Activated CD4-positive, alpha-beta T cell treated with anti-CD3 and anti-CD28 coated beads, Interleukin-2, Interleukin-4, amounts not matched to agents 100 ng/mL and 50 ng/mL, durations not matched to agents 16 hours and 8 hours (primary cell): ENCODE data around the gene WRAP53.
A peak's percentile ranks its signal among the peaks of the same experiment; 100 is the strongest.
"Not testable (repeated sequence)": the region's sequence is repeated elsewhere in the genome, so short reads cannot be mapped to it uniquely, and the experiment has no call there.

ENCODE experiments used
- DNase-seq: peaks from one replicate; pipeline ENCODE4 v3.0.0-alpha.2; 2020; ENCODE audit warnings: low spot score

The WRAP53 gene

GRCh38 chr17:7687908-7688807 lies at the start of gene WRAP53:
TSS of gene WRAP53 (plus strand) at chr17:7688477. CDS start at chr17:7688649, 172 bp downstream.
- DNase-seq, result peak; percentile 97

GRCh38 chr17:7640783-7641182 lies 47.5 kb upstream of the WRAP53 start:
- DNase-seq, result no peak

- not testable (repeated sequence) for DNase-seq
Observed at GRCh38 chr17:7641635-7642034, 46.6 kb upstream of the WRAP53 start.

GRCh38 chr17:7644775-7645174 lies 43.5 kb upstream of the WRAP53 start:
- peak; percentile 20 for DNase-seq

- DNase-seq, result no peak
Observed at GRCh38 chr17:7646457-7646856, 41.8 kb upstream of the WRAP53 start.

GRCh38 chr17:7647018-7647417 lies 41.3 kb upstream of the WRAP53 start:
- DNase-seq, result no peak

- peak; percentile 34 for DNase-seq
Observed at GRCh38 chr17:7650509-7651096, 37.7 kb upstream of the WRAP53 start, which contains the start of gene ATP1B2. TSS of gene ATP1B2 (plus strand) at chr17:7650926. CDS start at chr17:7651519, 593 bp downstream.

GRCh38 chr17:7651097-7651664 lies 37.1 kb upstream of the WRAP53 start:
- DNase-seq, result no peak

GRCh38 chr17:7651665-7652387 lies 36.5 kb upstream of the WRAP53 start:
- DNase-seq, result no peak

- DNase-seq, result no peak
Observed at GRCh38 chr17:7652388-7653356, 35.6 kb upstream of the WRAP53 start.

- no peak for DNase-seq
Observed at GRCh38 chr17:7654832-7655540, 33.3 kb upstream of the WRAP53 start.

- no peak for DNase-seq
Observed at GRCh38 chr17:7655541-7655840, 32.8 kb upstream of the WRAP53 start.

GRCh38 chr17:7656958-7657609 lies 31.2 kb upstream of the WRAP53 start:
- DNase-seq, result no peak

GRCh38 chr17:7667656-7668406 lies 20.4 kb upstream of the WRAP53 start:
- no peak for DNase-seq

GRCh38 chr17:7668482-7668881 lies 19.8 kb upstream of the WRAP53 start:
- no peak for DNase-seq

- DNase-seq, result peak; percentile 35
Observed at GRCh38 chr17:7673239-7673638, 15.0 kb upstream of the WRAP53 start.

- DNase-seq, result no peak
Observed at GRCh38 chr17:7674934-7675333, 13.3 kb upstream of the WRAP53 start.

- no peak for DNase-seq
Observed at GRCh38 chr17:7676533-7676932, 11.7 kb upstream of the WRAP53 start.

- no peak for DNase-seq
Observed at GRCh38 chr17:7677388-7678067, 10.7 kb upstream of the WRAP53 start.
